Measurements from ENCODE around the gene PTPN3. TPM values are rescaled to one million over a fixed set of nuclear protein-coding genes. Genes with fewer than 3 reads are reported as not detected.

The PTPN3 gene
- total and polyA plus RNA-seq, 10 of the 15 experiments (the other 5 are each of a cell fraction or from before 2014, with no cell fraction given), result 0.18 to 1.3 (median 0.39) TPM

- TF ChIP-seq, protein P1, sequence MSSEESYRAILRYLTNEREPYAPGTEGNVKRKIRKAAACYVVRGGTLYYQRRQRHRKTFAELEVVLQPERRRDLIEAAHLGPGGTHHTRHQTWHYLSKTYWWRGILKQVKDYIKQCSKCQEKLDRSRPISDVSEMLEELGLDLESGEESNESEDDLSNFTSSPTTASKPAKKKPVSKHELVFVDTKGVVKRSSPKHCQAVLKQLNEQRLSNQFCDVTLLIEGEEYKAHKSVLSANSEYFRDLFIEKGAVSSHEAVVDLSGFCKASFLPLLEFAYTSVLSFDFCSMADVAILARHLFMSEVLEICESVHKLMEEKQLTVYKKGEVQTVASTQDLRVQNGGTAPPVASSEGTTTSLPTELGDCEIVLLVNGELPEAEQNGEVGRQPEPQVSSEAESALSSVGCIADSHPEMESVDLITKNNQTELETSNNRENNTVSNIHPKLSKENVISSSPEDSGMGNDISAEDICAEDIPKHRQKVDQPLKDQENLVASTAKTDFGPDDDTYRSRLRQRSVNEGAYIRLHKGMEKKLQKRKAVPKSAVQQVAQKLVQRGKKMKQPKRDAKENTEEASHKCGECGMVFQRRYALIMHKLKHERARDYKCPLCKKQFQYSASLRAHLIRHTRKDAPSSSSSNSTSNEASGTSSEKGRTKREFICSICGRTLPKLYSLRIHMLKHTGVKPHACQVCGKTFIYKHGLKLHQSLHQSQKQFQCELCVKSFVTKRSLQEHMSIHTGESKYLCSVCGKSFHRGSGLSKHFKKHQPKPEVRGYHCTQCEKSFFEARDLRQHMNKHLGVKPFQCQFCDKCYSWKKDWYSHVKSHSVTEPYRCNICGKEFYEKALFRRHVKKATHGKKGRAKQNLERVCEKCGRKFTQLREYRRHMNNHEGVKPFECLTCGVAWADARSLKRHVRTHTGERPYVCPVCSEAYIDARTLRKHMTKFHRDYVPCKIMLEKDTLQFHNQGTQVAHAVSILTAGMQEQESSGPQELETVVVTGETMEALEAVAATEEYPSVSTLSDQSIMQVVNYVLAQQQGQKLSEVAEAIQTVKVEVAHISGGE (CRISPR knock-in tag; IDR thresholded peaks at IDR 0.05), result no peak
- peak; percentile 43; the same call in 1 of the 2 replicates for TF ChIP-seq SPI1 (IDR thresholded peaks at IDR 0.05; ENCODE audit: borderline replicate concordance, insufficient read depth, low read depth, low read length)
- TF ChIP-seq CHD4 (IDR thresholded peaks at IDR 0.05), result no peak
- no peak for TF ChIP-seq HDGF (IDR thresholded peaks at IDR 0.05)
- no peak for TF ChIP-seq NFYB (IDR thresholded peaks at IDR 0.05; ENCODE audit: insufficient read depth, low read depth, low read length)
- TF ChIP-seq KLF5 (IDR thresholded peaks at IDR 0.05; ENCODE audit: partially characterized antibody), result no peak
- no peak for TF ChIP-seq NRF1 (conservative IDR thresholded peaks at IDR 0.05; ENCODE audit: low read depth, low read length)
- TF ChIP-seq CBFB (IDR thresholded peaks at IDR 0.05; ENCODE audit: low read depth), result peak; percentile 97
- no peak for TF ChIP-seq NFXL1 (IDR thresholded peaks at IDR 0.05; ENCODE audit: borderline replicate concordance)
- no peak for TF ChIP-seq FOXK2 (IDR thresholded peaks at IDR 0.05)
- no peak for TF ChIP-seq NKRF (conservative IDR thresholded peaks at IDR 0.05)
- TF ChIP-seq, protein P2, sequence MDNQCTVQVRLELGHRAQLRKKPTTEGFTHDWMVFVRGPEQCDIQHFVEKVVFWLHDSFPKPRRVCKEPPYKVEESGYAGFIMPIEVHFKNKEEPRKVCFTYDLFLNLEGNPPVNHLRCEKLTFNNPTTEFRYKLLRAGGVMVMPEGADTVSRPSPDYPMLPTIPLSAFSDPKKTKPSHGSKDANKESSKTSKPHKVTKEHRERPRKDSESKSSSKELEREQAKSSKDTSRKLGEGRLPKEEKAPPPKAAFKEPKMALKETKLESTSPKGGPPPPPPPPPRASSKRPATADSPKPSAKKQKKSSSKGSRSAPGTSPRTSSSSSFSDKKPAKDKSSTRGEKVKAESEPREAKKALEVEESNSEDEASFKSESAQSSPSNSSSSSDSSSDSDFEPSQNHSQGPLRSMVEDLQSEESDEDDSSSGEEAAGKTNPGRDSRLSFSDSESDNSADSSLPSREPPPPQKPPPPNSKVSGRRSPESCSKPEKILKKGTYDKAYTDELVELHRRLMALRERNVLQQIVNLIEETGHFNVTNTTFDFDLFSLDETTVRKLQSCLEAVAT (IDR thresholded peaks at IDR 0.05), result peak; percentile 33; the same call in 1 of the 2 replicates
- TF ChIP-seq STAT1 (conservative IDR thresholded peaks at IDR 0.05), result no peak
- no peak for TF ChIP-seq RB1 (IDR thresholded peaks at IDR 0.05; ENCODE audit: borderline replicate concordance)
- TF ChIP-seq ZZZ3 (IDR thresholded peaks at IDR 0.05; ENCODE audit: control insufficient read depth, insufficient read length, low read depth), result no peak
- TF ChIP-seq ZNF384 (IDR thresholded peaks at IDR 0.05; ENCODE audit: borderline replicate concordance, low read depth, low read length), result peak; percentile 41; the same call in 1 of the 2 replicates
- no peak for TF ChIP-seq WRNIP1 (IDR thresholded peaks at IDR 0.05; ENCODE audit: borderline replicate concordance, low read depth, low read length)
- peak; percentile 94 for TF ChIP-seq DPF2 (IDR thresholded peaks at IDR 0.05)
- no peak for TF ChIP-seq KDM1A (IDR thresholded peaks at IDR 0.05; ENCODE audit: borderline replicate concordance)
- peak; percentile 96 for TF ChIP-seq BCL11A (IDR thresholded peaks at IDR 0.05; ENCODE audit: low read depth, low read length)
- TF ChIP-seq SREBF2 (IDR thresholded peaks at IDR 0.05; ENCODE audit: low read length), result no peak
- TF ChIP-seq RCOR1 (conservative IDR thresholded peaks at IDR 0.05; ENCODE audit: low read depth, low read length), result no peak; the same call in 1 of the 2 replicates
Observed at GRCh38 chr9:109418827-109419226, 79.3 kb downstream of the PTPN3 start (continued).

Data from GM12878 (cell line).